HEK293T (cell line): ENCODE results near the gene CACTIN.

Source experiments
- ELF4 ChIP-seq: fragments of 450-650 bp; IDR thresholded peaks from 2 replicates; pipeline ENCODE4 v1.6.1; 2017; ENCODE audit warnings: antibody characterized with exemption
- HDGF ChIP-seq: fragments of 450-650 bp; IDR thresholded peaks from 2 replicates; pipeline ENCODE4 v1.6.1; 2017; ENCODE audit warnings: antibody characterized with exemption, borderline replicate concordance

DNA sequence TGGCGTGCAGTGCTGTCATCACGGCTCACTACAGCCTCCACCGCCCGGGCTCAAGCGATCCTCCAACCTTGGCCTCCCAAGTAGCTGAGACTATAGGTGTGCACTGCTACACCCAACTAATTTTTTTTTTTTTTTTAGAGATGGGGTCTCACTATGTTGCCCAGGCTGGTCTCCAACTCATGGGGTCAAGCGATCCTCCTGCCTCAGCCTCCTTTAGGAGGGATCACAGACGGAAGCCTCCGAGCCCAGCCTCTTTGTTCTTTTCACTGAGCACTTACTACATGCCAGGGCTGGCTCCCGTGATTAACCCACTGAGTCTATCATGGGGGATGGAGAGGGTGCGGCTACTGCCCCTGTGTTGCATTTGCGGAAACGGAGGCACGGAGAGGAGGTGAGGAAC, 12.9 kb upstream of the CACTIN start:
- TF ChIP-seq HDGF = no peak
- TF ChIP-seq ELF4 = no peak
